Endothelial cell of umbilical vein (primary cell): Measurements from ENCODE around the gene NGF. TPM values are rescaled to one million over a fixed set of nuclear protein-coding genes. Genes with fewer than 3 reads are reported as not detected.

Experiments
- BruUV-seq: library from RNA; stranded (reverse); fragments of 400-500 nt; replicated peaks from 2 replicates; lab custom pipeline; 2021; lab: Mats Ljungman, UMichigan
- CTCF ChIA-PET: fragments of 300-600, 350-600 bp; sonication (Branson Sonifier 250); formaldehyde crosslinking; loops from one replicate; lab custom pipeline; 2021; ENCODE audit warnings: antibody characterized with exemption, inconsistent platforms; lab: Charles Lee
- POLR2A ChIA-PET: fragments of 300-600, 350-600 bp; sonication (Branson Sonifier 250); formaldehyde crosslinking; loops from one replicate; lab custom pipeline; 2021; ENCODE audit warnings: antibody characterized with exemption, inconsistent platforms; lab: Charles Lee
- DNase-seq: peaks from one replicate; pipeline ENCODE4 v3.0.0-alpha.2; 2011; ENCODE audit warnings: low read depth, low spot score
- FAIRE-seq: peaks from 2 replicates; lab custom pipeline; 2011; peaks lifted over from hg19 to GRCh38; lab: Jason Lieb, UNC
- H2AFZ ChIP-seq: 2 replicates; pipeline ENCODE4 v1.6.0; 2012; ENCODE audit warnings: low read depth, low read length, control low read depth, inconsistent platforms
- H3K27ac ChIP-seq: 2 replicates; pipeline ENCODE4 v1.5.1; 2011; ENCODE audit warnings: low read depth, mild to moderate bottlenecking, control low read depth, low read length, moderate library complexity; ENCODE audit not compliant: insufficient read depth
- H3K27me3 ChIP-seq, 2 experiments: 2 replicates each; pipeline versions ENCODE4 v1.6.0 to v1.6.1; 2011; ENCODE audit warnings: low read length in 2 of 2, mixed read lengths in 1 of 2; ENCODE audit not compliant: control insufficient read depth in 2 of 2, insufficient read depth in 2 of 2
- H3K36me3 ChIP-seq, 2 experiments: 2 replicates in 1 of 2; 3 replicates in 1 of 2; pipeline ENCODE4 v1.5.1; 2011; ENCODE audit warnings: low read length in 2 of 2, mild to moderate bottlenecking in 1 of 2, moderate library complexity in 1 of 2; ENCODE audit not compliant: control insufficient read depth in 2 of 2, insufficient read depth in 2 of 2; ENCODE audit errors: extremely low read depth in 1 of 2
- H3K4me1 ChIP-seq: 3 replicates; pipeline ENCODE4 v1.5.1; 2011; ENCODE audit warnings: mild to moderate bottlenecking, low read length; ENCODE audit not compliant: control insufficient read depth, insufficient read depth; ENCODE audit errors: extremely low read depth
- H3K4me2 ChIP-seq: 2 replicates; pipeline ENCODE4 v1.6.1; 2011; ENCODE audit warnings: low read length, control low read depth, mixed read lengths; ENCODE audit not compliant: insufficient read depth
- H3K4me3 ChIP-seq, 3 experiments: fragments of 200-600 bp in 1 of 3; sonication (generic), shearing (Covaris generic) in 1 of 3; replicated peaks in 1 of 3; 2 replicates each; pipeline ENCODE4 v1.5.1; 2011 to 2016; ENCODE audit warnings: control low read depth in 3 of 3, low read length in 3 of 3, mild to moderate bottlenecking in 2 of 3, inconsistent platforms in 1 of 3, low read depth in 1 of 3, moderate library complexity in 1 of 3; ENCODE audit not compliant: insufficient read depth in 1 of 3
- H3K79me2 ChIP-seq: 2 replicates; pipeline ENCODE4 v1.6.0; 2012; ENCODE audit warnings: low read length, inconsistent platforms; ENCODE audit not compliant: control insufficient read depth, insufficient read depth
- H3K9ac ChIP-seq: replicated peaks from 2 replicates; pipeline ENCODE3; 2011; ENCODE audit warnings: low read length, control low read depth; ENCODE audit not compliant: insufficient read depth; ENCODE audit errors: extremely low read depth
- H3K9me1 ChIP-seq: replicated peaks from 3 replicates; pipeline ENCODE4 v1.6.0; 2011; ENCODE audit warnings: mild to moderate bottlenecking, low read length; ENCODE audit not compliant: control insufficient read depth, insufficient read depth; ENCODE audit errors: extremely low read depth
- H3K9me3 ChIP-seq: replicated peaks from 2 replicates; pipeline ENCODE4 v1.5.1; 2012; ENCODE audit warnings: low read length, inconsistent platforms; ENCODE audit not compliant: control insufficient read depth, insufficient read depth
- H4K20me1 ChIP-seq: replicated peaks from 2 replicates; pipeline ENCODE3; 2011; ENCODE audit warnings: mild to moderate bottlenecking, low read length; ENCODE audit not compliant: control insufficient read depth, insufficient read depth; ENCODE audit errors: extremely low read depth
- EZH2 ChIP-seq: IDR thresholded peaks from 2 replicates; pipeline ENCODE4 v1.6.1; 2012; ENCODE audit warnings: borderline replicate concordance, low read depth, mild to moderate bottlenecking, moderate library complexity, low read length, inconsistent platforms; ENCODE audit not compliant: severe bottlenecking
- GATA2 ChIP-seq: IDR thresholded peaks from 2 replicates; pipeline ENCODE4 v1.7.0; 2011; ENCODE audit warnings: low read depth, mild to moderate bottlenecking, moderate library complexity, mixed read lengths, low read length; ENCODE audit not compliant: insufficient read length, insufficient read depth
- POLR2AphosphoS5 ChIP-seq: IDR thresholded peaks from 2 replicates; pipeline ENCODE4 v1.6.1; 2012; ENCODE audit warnings: low read depth, mild to moderate bottlenecking, control low read depth, low read length, moderate library complexity; ENCODE audit not compliant: insufficient read depth
- dilution Hi-C: fragments of 300-500 bp; cut with MboI; formaldehyde crosslinking; loops from one replicate; pipeline ENCODE4 v1.15.0; 2019; ENCODE audit warnings: low sequenced_read_pairs; ENCODE audit not compliant: extremely low pct_ligation_motif_present
- intact Hi-C: fragments of 100-400 bp; cut with micrococcal nuclease; formaldehyde crosslinking; loops from one replicate; pipeline ENCODE4 v1.10.0; 2022
- polyA plus RNA-seq, 4 experiments: library from polyadenylated mRNA; depleted of rRNA in 3 of 4; stranded (reverse) in 3 of 4; unstranded in 1 of 4; fragments of >200 nt; gene quantifications; 2 replicates each; pipeline versions ENCODE4 v1.2.1 to v1.2.3, GENCODE V29; 2011 to 2012; ENCODE audit warnings: missing spikeins in 1 of 4
- total RNA-seq: library from RNA; stranded (reverse); gene quantifications from 2 replicates; pipeline ENCODE4 v1.2.3, GENCODE V29; 2021

The NGF gene
- total and polyA plus RNA-seq, 2 donors (not counting 3 experiments of a cell fraction or from before 2014, with no cell fraction given): not detected

- Histone ChIP-seq H3K9me1 (no peaks in the 10 kb centered on the region), H3K27me3 (no peaks in the 10 kb centered on the region), H2AFZ (no peak overlapping the region), H3K4me3 (no peak overlapping the region), H3K9ac (no peak overlapping the region), H3K36me3 (no peaks in the 10 kb centered on the region), H3K79me2 (no peaks in the 10 kb centered on the region), H3K9me3 (no peaks in the 10 kb centered on the region), H3K27ac (no peak overlapping the region), H3K4me1 (peaks cover 5% of the 10 kb centered on the region), H4K20me1 (no peaks in the 10 kb centered on the region), H3K4me2 (no peak overlapping the region)
- intact Hi-C loops: no loop called here
- DNase-seq (no peak), FAIRE-seq (no peak)
- no peak for TF ChIP-seq POLR2AphosphoS5
- no TSS peak for BruUV-seq
- ChIA-PET CTCF (no interaction called here), POLR2A (no interaction called here)
- dilution Hi-C loops: no loop called here
Measured at GRCh38 chr1:115255154-115255553, 82.9 kb downstream of the NGF start.

GRCh38 chr1:115252585-115252984, 85.5 kb downstream of the NGF start:
- Histone ChIP-seq H3K36me3 (no peaks in the 10 kb centered on the region), H3K27ac (no peak overlapping the region), H3K4me3 (no peak overlapping the region), H3K4me2 (no peak overlapping the region), H3K9me1 (no peaks in the 10 kb centered on the region), H3K9ac (no peak overlapping the region), H3K4me1 (peaks cover 5% of the 10 kb centered on the region), H3K27me3 (no peaks in the 10 kb centered on the region), H3K9me3 (no peaks in the 10 kb centered on the region), H3K79me2 (no peaks in the 10 kb centered on the region), H2AFZ (no peak overlapping the region), H4K20me1 (no peaks in the 10 kb centered on the region)
- DNase-seq (no peak), FAIRE-seq (no peak)
- intact Hi-C loops: no loop called here
- BruUV-seq: no TSS peak
- TF ChIP-seq GATA2: no peak
- no peak for TF ChIP-seq POLR2AphosphoS5
- TF ChIP-seq EZH2: no peak
- dilution Hi-C loops: no loop called here
- CTCF ChIA-PET: interaction anchor here (0.9 kb wide), 1 partner anchor 113 kb away, joined by 3 read pairs; no protein-coding TSS in a partner anchor
- POLR2A ChIA-PET: no interaction called here
